ENCODE results near the gene EPN2.

Gene EPN2

GRCh38 chr17:19263641-19264051 is 26.5 kb downstream of the EPN2 start:
- TF ChIP-seq CTCF (conservative IDR thresholded peaks at IDR 0.05), result no peak
- H3K27ac ChIP-seq, result peak overlapping the region; percentile 5; the same call in 1 of the 2 replicates

- no peak for TF ChIP-seq CTCF (conservative IDR thresholded peaks at IDR 0.05)
- peak overlapping the region; percentile 5; the same call in 1 of the 2 replicates for H3K27ac ChIP-seq
Observed at GRCh38 chr17:19264268-19264667, 27.1 kb downstream of the EPN2 start.

GRCh38 chr17:19264681-19265080 is 27.5 kb downstream of the EPN2 start:
- TF ChIP-seq CTCF (conservative IDR thresholded peaks at IDR 0.05), result no peak
- peak overlapping the region; percentile 5; the same call in 1 of the 2 replicates for H3K27ac ChIP-seq

- no peak overlapping the region; the same call in 1 of the 2 replicates for H3K27ac ChIP-seq
- TF ChIP-seq CTCF (conservative IDR thresholded peaks at IDR 0.05), result no peak
Observed at GRCh38 chr17:19265755-19266154, 28.6 kb downstream of the EPN2 start.

GRCh38 chr17:19268611-19269010 is 31.4 kb downstream of the EPN2 start:
- TF ChIP-seq CTCF (conservative IDR thresholded peaks at IDR 0.05), result no peak
- H3K27ac ChIP-seq, result peak overlapping the region; percentile 87

GRCh38 chr17:19269106-19269505 is 31.9 kb downstream of the EPN2 start:
- H3K27ac ChIP-seq, result peak overlapping the region; percentile 87
- no peak for TF ChIP-seq CTCF (conservative IDR thresholded peaks at IDR 0.05)

- TF ChIP-seq CTCF (conservative IDR thresholded peaks at IDR 0.05), result no peak
- peak overlapping the region; percentile 87 for H3K27ac ChIP-seq
Observed at GRCh38 chr17:19269641-19270040, 32.5 kb downstream of the EPN2 start.

- peak overlapping the region; percentile 87 for H3K27ac ChIP-seq
- no peak for TF ChIP-seq CTCF (conservative IDR thresholded peaks at IDR 0.05)
Observed at GRCh38 chr17:19270347-19270703, 33.2 kb downstream of the EPN2 start.

Data from VCaP (cell line).